ENCODE results near the gene TMEM174. TPM values are rescaled to one million over a fixed set of nuclear protein-coding genes. Genes with fewer than 3 reads are reported as not detected.

TMEM174 gene, protein sequence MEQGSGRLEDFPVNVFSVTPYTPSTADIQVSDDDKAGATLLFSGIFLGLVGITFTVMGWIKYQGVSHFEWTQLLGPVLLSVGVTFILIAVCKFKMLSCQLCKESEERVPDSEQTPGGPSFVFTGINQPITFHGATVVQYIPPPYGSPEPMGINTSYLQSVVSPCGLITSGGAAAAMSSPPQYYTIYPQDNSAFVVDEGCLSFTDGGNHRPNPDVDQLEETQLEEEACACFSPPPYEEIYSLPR
- not detected in 2 replicates for total RNA-seq

DNA sequence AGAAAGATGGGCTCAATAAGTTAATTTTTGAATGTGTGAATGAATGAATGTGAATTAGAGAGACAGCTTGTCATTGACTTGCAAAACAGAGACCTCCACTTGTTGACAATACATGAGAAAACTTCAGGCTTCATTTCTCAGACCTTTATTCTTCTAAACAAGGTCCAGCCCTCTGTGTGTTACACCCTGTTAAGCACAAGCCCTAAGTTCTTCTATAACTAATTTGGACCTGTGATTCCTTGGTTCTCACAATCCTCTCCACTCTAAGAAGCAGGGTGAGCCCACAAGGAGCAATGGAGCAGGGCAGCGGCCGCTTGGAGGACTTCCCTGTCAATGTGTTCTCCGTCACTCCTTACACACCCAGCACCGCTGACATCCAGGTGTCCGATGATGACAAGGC is at the start of gene TMEM174:
Gene TMEM174 (plus strand): TSS at position 243 of the 400 bp plus-strand sequence. CDS start 51 bp downstream, at position 294.

Other genes starting within 250 kb of the TMEM174 start
- 10.7 and 11.0 TPM in 2 replicates for gene FCHO2, start 217.2 kb upstream of the TMEM174 start, total RNA-seq
- 0.46 and 1.1 TPM in 2 replicates for gene TMEM171, start 52.6 kb upstream of the TMEM174 start, total RNA-seq

All from smooth muscle cell of bladder (primary cell).